HepG2 (cell line): ENCODE measurements around the gene GGCT. TPM values are rescaled to one million over a fixed set of nuclear protein-coding genes. Genes with fewer than 3 reads are reported as not detected.

Source experiments
- CEBPB ChIP-seq: IDR thresholded peaks from 2 replicates; pipeline ENCODE4 v1.6.1; 2011; ENCODE audit warnings: low read depth, low read length, improper control_type of control experiment, borderline replicate concordance
- CEBPG ChIP-seq: IDR thresholded peaks from 2 replicates; pipeline ENCODE4 v1.6.1; 2016
- CENPBD1 ChIP-seq: sonication (generic); formaldehyde crosslinking; IDR thresholded peaks from 2 replicates; pipeline ENCODE4 v1.8.0; 2022; ENCODE audit warnings: missing genetic modification reagents, low read depth, mild to moderate bottlenecking, borderline replicate concordance
- GMEB1 ChIP-seq: sonication (generic); formaldehyde crosslinking; IDR thresholded peaks from 2 replicates; pipeline ENCODE4 v1.5.1; 2020; ENCODE audit warnings: missing genetic modification reagents, mild to moderate bottlenecking, borderline replicate concordance
- GTF2F1 ChIP-seq: fragments of 150-350 bp; IDR thresholded peaks from 2 replicates; pipeline ENCODE4 v1.6.1; 2014; ENCODE audit warnings: low read length
- HES4 ChIP-seq: sonication (generic); formaldehyde crosslinking; IDR thresholded peaks from 2 replicates; pipeline ENCODE4 v1.9.0; 2021; ENCODE audit warnings: mild to moderate bottlenecking, missing genetic modification reagents, borderline replicate concordance
- HNRNPL ChIP-seq: fragments of 200-400 bp; formaldehyde crosslinking; IDR thresholded peaks from 2 replicates; pipeline ENCODE4 v1.6.1; 2017; ENCODE audit warnings: mild to moderate bottlenecking, low read depth, low read length
- PHF8 ChIP-seq: sonication (generic); formaldehyde crosslinking; IDR thresholded peaks from 2 replicates; pipeline ENCODE4 v1.5.0; 2020; ENCODE audit warnings: missing genetic modification reagents
- SNAPC5 ChIP-seq: sonication (generic); formaldehyde crosslinking; IDR thresholded peaks from 2 replicates; pipeline ENCODE4 v1.8.1; 2023; ENCODE audit warnings: mild to moderate bottlenecking, missing genetic modification reagents, borderline replicate concordance
- TAF15 ChIP-seq: fragments of 200-400 bp; formaldehyde crosslinking; IDR thresholded peaks from one replicate; pipeline ENCODE4 v1.6.1; 2018; ENCODE audit warnings: mild to moderate bottlenecking, low read depth, low read length; ENCODE audit not compliant: poor library complexity, severe bottlenecking
- TGIF2 ChIP-seq: IDR thresholded peaks from 2 replicates; pipeline ENCODE4 v1.6.1; 2016; ENCODE audit warnings: control low read depth, missing compliant biosample characterization
- ZBTB38 ChIP-seq: sonication (generic); formaldehyde crosslinking; IDR thresholded peaks from 2 replicates; pipeline ENCODE4 v1.5.1; 2020; ENCODE audit warnings: mild to moderate bottlenecking, missing genetic modification reagents
- ZKSCAN1 ChIP-seq: fragments of 150-350 bp; IDR thresholded peaks from 2 replicates; pipeline ENCODE4 v1.6.1; 2014; ENCODE audit warnings: low read length
- ZNF383 ChIP-seq: sonication (generic); formaldehyde crosslinking; IDR thresholded peaks from 2 replicates; pipeline ENCODE4 v1.4.0; 2020; ENCODE audit warnings: missing genetic modification reagents, mild to moderate bottlenecking, borderline replicate concordance
- ZNF510 ChIP-seq: sonication (generic); formaldehyde crosslinking; IDR thresholded peaks from 2 replicates; pipeline ENCODE4 v1.4.0; 2020; ENCODE audit warnings: low read depth, mild to moderate bottlenecking, missing genetic modification reagents
- ZNF543 ChIP-seq: sonication (generic); formaldehyde crosslinking; IDR thresholded peaks from 2 replicates; pipeline ENCODE4 v1.4.0; 2020; ENCODE audit warnings: mild to moderate bottlenecking, missing genetic modification reagents
- ZNF761 ChIP-seq: sonication (generic); formaldehyde crosslinking; conservative IDR thresholded peaks from 2 replicates; pipeline ENCODE4 v1.4.0; 2020; ENCODE audit warnings: mild to moderate bottlenecking, missing genetic modification reagents
- polyA plus RNA-seq, 8 experiments: library from polyadenylated mRNA; depleted of rRNA in 3 of 8; stranded (reverse) in 7 of 8; unstranded in 1 of 8; fragments of >200 nt; fragmentation: Illumina TruSeq in 4 of 8; extraction: Trizol in 4 of 8; gene quantifications; 2 replicates each; pipeline versions ENCODE4 v1.2.1 to v1.2.3, GENCODE V29; 2011 to 2016; ENCODE audit warnings: low read depth in 4 of 8, missing spikeins in 1 of 8, mixed read lengths in 1 of 8; ENCODE audit not compliant: insufficient read depth in 1 of 8
- total RNA-seq, 5 experiments: library from RNA; depleted of rRNA; stranded (reverse); fragments of >200 nt; fragmentation: Illumina TruSeq; extraction: Trizol; gene quantifications; 2 replicates each; pipeline ENCODE4 v1.2.3, GENCODE V29; 2016; ENCODE audit warnings: low read depth in 1 of 5
- TF ChIP-seq, protein P1 (sequence below): sonication (generic); formaldehyde crosslinking; IDR thresholded peaks from 2 replicates; pipeline ENCODE4 v1.5.1; 2020; ENCODE audit warnings: mild to moderate bottlenecking, missing genetic modification reagents
- TF ChIP-seq, protein P2 (sequence below): sonication (generic); formaldehyde crosslinking; IDR thresholded peaks from 2 replicates; pipeline ENCODE4 v1.4.0; 2020; ENCODE audit warnings: missing genetic modification reagents
- TF ChIP-seq, protein P3 (sequence below): IDR thresholded peaks from 2 replicates; pipeline ENCODE4 v1.6.1; 2016; ENCODE audit warnings: missing compliant biosample characterization, missing genetic modification reagents, borderline replicate concordance

Gene GGCT
- total and polyA plus RNA-seq, 2 of the 13 experiments (the other 11 are each of a cell fraction or from before 2014, with no cell fraction given), result 19.5 to 78.3 TPM

DNA sequence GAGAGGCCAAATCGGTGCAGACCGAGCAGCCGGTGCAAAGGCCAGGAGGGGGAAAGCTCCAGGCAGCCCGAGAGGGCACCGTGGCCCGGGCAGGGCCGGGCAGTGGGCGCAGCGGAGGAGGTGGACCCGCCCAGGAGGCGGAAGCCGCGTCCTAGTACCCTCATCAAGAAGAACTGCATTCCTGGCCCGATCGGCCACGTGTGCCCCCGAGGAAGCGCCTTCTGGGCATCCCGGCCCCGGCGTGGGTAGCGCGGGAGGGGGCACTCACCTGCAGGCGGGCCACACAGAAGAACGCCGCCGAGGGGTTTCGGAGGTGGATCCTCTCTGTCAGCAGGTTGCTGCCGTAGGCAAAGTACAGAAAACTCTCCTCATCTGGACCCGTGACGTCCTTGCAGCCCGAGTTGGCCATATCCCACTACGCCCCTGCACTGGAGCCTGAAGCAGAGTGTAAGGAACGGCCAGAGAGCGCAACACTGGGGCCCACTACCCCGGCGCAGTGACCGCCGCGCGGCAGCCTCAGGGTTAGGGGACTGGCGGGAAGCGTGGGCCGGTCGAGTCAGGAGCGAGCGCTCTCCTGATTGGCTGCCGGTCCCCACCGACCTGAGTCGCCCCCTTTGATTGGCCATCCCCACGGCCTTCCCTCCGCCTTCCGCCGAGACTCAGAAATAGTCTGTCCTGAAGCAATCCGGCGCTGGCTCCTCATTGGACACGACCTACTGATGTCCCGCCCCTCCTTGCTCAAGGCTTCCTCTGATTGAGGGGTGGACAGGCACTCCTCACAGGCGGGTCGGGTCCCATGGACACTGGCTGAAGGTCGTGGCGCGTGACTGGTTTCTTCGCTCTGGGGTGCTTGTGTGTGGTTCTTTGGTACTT lies at the start of gene GGCT (continued):
- TF ChIP-seq, protein P1, sequence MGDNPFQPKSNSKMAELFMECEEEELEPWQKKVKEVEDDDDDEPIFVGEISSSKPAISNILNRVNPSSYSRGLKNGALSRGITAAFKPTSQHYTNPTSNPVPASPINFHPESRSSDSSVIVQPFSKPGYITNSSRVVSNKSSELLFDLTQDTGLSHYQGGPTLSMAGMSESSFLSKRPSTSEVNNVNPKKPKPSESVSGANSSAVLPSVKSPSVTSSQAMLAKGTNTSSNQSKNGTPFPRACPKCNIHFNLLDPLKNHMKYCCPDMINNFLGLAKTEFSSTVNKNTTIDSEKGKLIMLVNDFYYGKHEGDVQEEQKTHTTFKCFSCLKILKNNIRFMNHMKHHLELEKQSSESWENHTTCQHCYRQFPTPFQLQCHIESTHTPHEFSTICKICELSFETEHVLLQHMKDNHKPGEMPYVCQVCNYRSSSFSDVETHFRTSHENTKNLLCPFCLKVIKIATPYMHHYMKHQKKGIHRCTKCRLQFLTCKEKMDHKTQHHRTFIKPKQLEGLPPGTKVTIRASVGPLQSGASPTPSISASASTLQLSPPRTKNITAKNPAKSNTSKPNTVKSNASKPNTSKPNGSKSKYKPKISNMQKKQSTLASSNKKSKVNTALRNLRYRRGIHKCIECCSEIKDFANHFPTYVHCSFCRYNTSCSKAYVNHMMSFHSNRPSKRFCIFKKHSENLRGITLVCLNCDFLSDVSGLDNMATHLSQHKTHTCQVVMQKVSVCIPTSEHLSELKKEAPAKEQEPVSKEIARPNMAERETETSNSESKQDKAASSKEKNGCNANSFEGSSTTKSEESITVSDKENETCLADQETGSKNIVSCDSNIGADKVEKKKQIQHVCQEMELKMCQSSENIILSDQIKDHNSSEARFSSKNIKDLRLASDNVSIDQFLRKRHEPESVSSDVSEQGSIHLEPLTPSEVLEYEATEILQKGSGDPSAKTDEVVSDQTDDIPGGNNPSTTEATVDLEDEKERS, result peak; percentile 45; the same call in 1 of the 2 replicates
- TF ChIP-seq TAF15 (no peak), ZNF383 (0 out of 2 replicates have a peak, but pooled peaks have one; percentile 81), ZNF543 (CRISPR knock-in tag) (peak; percentile 46; the same call in 1 of the 2 replicates), ZNF761 (peak; percentile 87), GTF2F1 (no peak), ZKSCAN1 (no peak), ZNF510 (CRISPR knock-in tag) (0 out of 2 replicates have a peak, but pooled peaks have one; percentile 24), HNRNPL (peak; percentile 83), ZBTB38 (CRISPR knock-in tag) (peak; percentile 38; the same call in 1 of the 2 replicates), CEBPG (CRISPR knock-in tag) (peak; percentile 63), PHF8 (CRISPR knock-in tag) (peak; percentile 89), CENPBD1 (CRISPR knock-in tag) (no peak), TGIF2 (CRISPR knock-in tag) (0 out of 2 replicates have a peak, but pooled peaks have one; percentile 4), HES4 (CRISPR knock-in tag) (peak; percentile 46; the same call in 1 of the 2 replicates), CEBPB (peak; percentile 89), SNAPC5 (CRISPR knock-in tag) (peak; percentile 36; the same call in 1 of the 2 replicates), GMEB1 (CRISPR knock-in tag) (peak; percentile 60)
- TF ChIP-seq, protein P2, sequence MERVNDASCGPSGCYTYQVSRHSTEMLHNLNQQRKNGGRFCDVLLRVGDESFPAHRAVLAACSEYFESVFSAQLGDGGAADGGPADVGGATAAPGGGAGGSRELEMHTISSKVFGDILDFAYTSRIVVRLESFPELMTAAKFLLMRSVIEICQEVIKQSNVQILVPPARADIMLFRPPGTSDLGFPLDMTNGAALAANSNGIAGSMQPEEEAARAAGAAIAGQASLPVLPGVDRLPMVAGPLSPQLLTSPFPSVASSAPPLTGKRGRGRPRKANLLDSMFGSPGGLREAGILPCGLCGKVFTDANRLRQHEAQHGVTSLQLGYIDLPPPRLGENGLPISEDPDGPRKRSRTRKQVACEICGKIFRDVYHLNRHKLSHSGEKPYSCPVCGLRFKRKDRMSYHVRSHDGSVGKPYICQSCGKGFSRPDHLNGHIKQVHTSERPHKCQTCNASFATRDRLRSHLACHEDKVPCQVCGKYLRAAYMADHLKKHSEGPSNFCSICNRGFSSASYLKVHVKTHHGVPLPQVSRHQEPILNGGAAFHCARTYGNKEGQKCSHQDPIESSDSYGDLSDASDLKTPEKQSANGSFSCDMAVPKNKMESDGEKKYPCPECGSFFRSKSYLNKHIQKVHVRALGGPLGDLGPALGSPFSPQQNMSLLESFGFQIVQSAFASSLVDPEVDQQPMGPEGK (CRISPR knock-in tag), result peak; percentile 49
- TF ChIP-seq, protein P3, sequence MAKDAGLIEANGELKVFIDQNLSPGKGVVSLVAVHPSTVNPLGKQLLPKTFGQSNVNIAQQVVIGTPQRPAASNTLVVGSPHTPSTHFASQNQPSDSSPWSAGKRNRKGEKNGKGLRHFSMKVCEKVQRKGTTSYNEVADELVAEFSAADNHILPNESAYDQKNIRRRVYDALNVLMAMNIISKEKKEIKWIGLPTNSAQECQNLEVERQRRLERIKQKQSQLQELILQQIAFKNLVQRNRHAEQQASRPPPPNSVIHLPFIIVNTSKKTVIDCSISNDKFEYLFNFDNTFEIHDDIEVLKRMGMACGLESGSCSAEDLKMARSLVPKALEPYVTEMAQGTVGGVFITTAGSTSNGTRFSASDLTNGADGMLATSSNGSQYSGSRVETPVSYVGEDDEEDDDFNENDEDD (CRISPR knock-in tag), result peak; percentile 91
